ENCODE results near the gene SYNDIG1L. TPM values are rescaled to one million over a fixed set of nuclear protein-coding genes. Genes with fewer than 3 reads are reported as not detected.

SYNDIG1L gene
- total RNA-seq, 1 experiment from 2014 or later, result not detected

GRCh38 chr14:74424606-74425005 is 1.4 kb downstream of the SYNDIG1L start:
- Histone ChIP-seq H3K27ac (ENCODE audit: low read depth, low read length) (no peak overlapping the region), H3K79me2 (ENCODE audit: insufficient read depth, low read length) (no peaks in the 10 kb centered on the region), H3K4me3 (replicated peaks in 1 of 2; ENCODE audit: low read depth in 1 of 2, low read length in 2 of 2) (no peak overlapping the region), H3K9me2 (ENCODE audit: insufficient read depth) (no peaks in the 10 kb centered on the region), H3K9me3 (ENCODE audit: control insufficient read depth in 1 of 2, insufficient read depth in 1 of 2, low read depth in 1 of 2, low read length in 2 of 2) (no peaks in the 10 kb centered on the region), H3K27me3 (ENCODE audit: insufficient read depth, low read length) (peaks cover 64% of the 10 kb centered on the region), H3K9ac (ENCODE audit: low read length) (no peak overlapping the region), H3K4me2 (ENCODE audit: low read length) (no peak overlapping the region), H2AFZ (ENCODE audit: low read depth, low read length, poor library complexity, severe bottlenecking) (no peak overlapping the region), H4K20me1 (ENCODE audit: insufficient read depth) (no peaks in the 10 kb centered on the region), H3K36me3 (ENCODE audit: control insufficient read depth in 1 of 2, insufficient read depth in 2 of 2, low read length in 2 of 2) (no peaks in the 10 kb centered on the region), H3K4me1 (ENCODE audit: control insufficient read depth in 1 of 2, insufficient read depth in 2 of 2, low read length in 2 of 2) (no peaks in the 10 kb centered on the region)
- ChIA-PET CTCF (no interaction called here), POLR2A (no interaction called here), RAD21 (ENCODE audit: low non-redundant PET in 1 of 2, low total read pairs in 2 of 2, uncharacterized antibody in 2 of 2, unreplicated experiment in 2 of 2) (no interaction called here)
- intact Hi-C loops (cut with micrococcal nuclease), result no loop called here
- TF ChIP-seq RAD21 (IDR thresholded peaks at IDR 0.05; ENCODE audit: low read depth) (no peak), SRF (IDR thresholded peaks at IDR 0.05; ENCODE audit: low read depth) (no peak), YY1 (IDR thresholded peaks at IDR 0.05; ENCODE audit: extremely low read depth, insufficient replicate concordance, low read depth, low read length) (no peak), ZNF274 (IDR thresholded peaks at IDR 0.05; ENCODE audit: low read depth, low read length) (no peak), SIN3A (IDR thresholded peaks at IDR 0.05; ENCODE audit: low read depth) (no peak), CBX3 (IDR thresholded peaks at IDR 0.05; ENCODE audit: low read depth) (no peak), EZH2phosphoT487 (IDR thresholded peaks at IDR 0.05; ENCODE audit: borderline replicate concordance) (no peak), EGR1 (IDR thresholded peaks at IDR 0.05; ENCODE audit: low read depth) (no peak), ELF1 (IDR thresholded peaks at IDR 0.05; ENCODE audit: borderline replicate concordance, low read depth) (no peak)
- DNase-seq (ENCODE audit: low read depth, low spot score) (no peak), ATAC-seq (no peak)
- BruUV-seq (replicated peaks), result no TSS peak

GRCh38 chr14:74423246-74423645 is 2.8 kb downstream of the SYNDIG1L start:
- Histone ChIP-seq H3K9me3 (ENCODE audit: control insufficient read depth in 1 of 2, insufficient read depth in 1 of 2, low read depth in 1 of 2, low read length in 2 of 2) (no peaks in the 10 kb centered on the region), H3K9ac (ENCODE audit: low read length) (no peak overlapping the region), H3K9me2 (ENCODE audit: insufficient read depth) (no peaks in the 10 kb centered on the region), H3K4me1 (ENCODE audit: control insufficient read depth in 1 of 2, insufficient read depth in 2 of 2, low read length in 2 of 2) (no peaks in the 10 kb centered on the region), H3K36me3 (ENCODE audit: control insufficient read depth in 1 of 2, insufficient read depth in 2 of 2, low read length in 2 of 2) (no peaks in the 10 kb centered on the region), H3K4me2 (ENCODE audit: low read length) (no peak overlapping the region), H3K27me3 (ENCODE audit: insufficient read depth, low read length) (peaks cover 64% of the 10 kb centered on the region), H3K79me2 (ENCODE audit: insufficient read depth, low read length) (no peaks in the 10 kb centered on the region), H2AFZ (ENCODE audit: low read depth, low read length, poor library complexity, severe bottlenecking) (no peak overlapping the region), H3K4me3 (replicated peaks in 1 of 2; ENCODE audit: low read depth in 1 of 2, low read length in 2 of 2) (no peak overlapping the region), H3K27ac (ENCODE audit: low read depth, low read length) (no peak overlapping the region), H4K20me1 (ENCODE audit: insufficient read depth) (no peaks in the 10 kb centered on the region)
- DNase-seq (ENCODE audit: low read depth, low spot score) (no peak), ATAC-seq (no peak)
- RAD21 ChIA-PET (ENCODE audit: low non-redundant PET in 1 of 2, low total read pairs in 2 of 2, uncharacterized antibody in 2 of 2, unreplicated experiment in 2 of 2), result no interaction called here
- POLR2A ChIA-PET, result no interaction called here
- intact Hi-C loops (cut with micrococcal nuclease), result no loop called here
- CTCF ChIA-PET, result no interaction called here
- no TSS peak for BruUV-seq (replicated peaks)
- TF ChIP-seq YY1 (IDR thresholded peaks at IDR 0.05; ENCODE audit: extremely low read depth, insufficient replicate concordance, low read depth, low read length) (no peak), EZH2 (IDR thresholded peaks at IDR 0.05) (no peak), CEBPB (IDR thresholded peaks at IDR 0.05; ENCODE audit: low read depth) (no peak), SP1 (IDR thresholded peaks at IDR 0.05; ENCODE audit: low read depth) (no peak), ATF3 (IDR thresholded peaks at IDR 0.05) (no peak), ELF1 (IDR thresholded peaks at IDR 0.05; ENCODE audit: borderline replicate concordance, low read depth) (no peak), JUND (IDR thresholded peaks at IDR 0.05) (no peak), REST (IDR thresholded peaks at IDR 0.05; ENCODE audit: low read depth) (no peak), RAD21 (IDR thresholded peaks at IDR 0.05; ENCODE audit: low read depth) (no peak), ZBTB33 (IDR thresholded peaks at IDR 0.05; ENCODE audit: extremely low read depth, insufficient replicate concordance, low read length) (no peak), EZH2phosphoT487 (IDR thresholded peaks at IDR 0.05; ENCODE audit: borderline replicate concordance) (no peak), POLR2AphosphoS5 (IDR thresholded peaks at IDR 0.05; ENCODE audit: low read depth, low read length) (no peak)
